Osteoblast (primary cell): ENCODE data around the gene MPC1L. TPM values are rescaled to one million over a fixed set of nuclear protein-coding genes. Genes with fewer than 3 reads are reported as not detected.

ENCODE experiments used
- DNase-seq: peaks from one replicate; pipeline ENCODE4 v3.0.0; 2011; ENCODE audit warnings: low spot score, mixed read lengths; ENCODE audit not compliant: insufficient read length; ENCODE audit errors: missing footprints
- H2AFZ ChIP-seq: 2 replicates; pipeline ENCODE4 v1.6.0; 2011; ENCODE audit warnings: mild to moderate bottlenecking, low read length
- H3K27ac ChIP-seq: 2 replicates; pipeline ENCODE4 v1.5.1; 2011; ENCODE audit warnings: mild to moderate bottlenecking, low read depth, low read length, moderate library complexity
- H3K27me3 ChIP-seq: 2 replicates; pipeline ENCODE4 v1.6.0; 2012; ENCODE audit warnings: mild to moderate bottlenecking, control low read depth, inconsistent platforms, low read length, moderate library complexity; ENCODE audit not compliant: insufficient read depth
- H3K36me3 ChIP-seq: 2 replicates; pipeline ENCODE4 v1.5.1; 2011; ENCODE audit warnings: mild to moderate bottlenecking, low read length, control low read depth, moderate library complexity; ENCODE audit not compliant: insufficient read depth
- H3K4me1 ChIP-seq: 2 replicates; pipeline ENCODE4 v1.5.1; 2011; ENCODE audit warnings: mild to moderate bottlenecking, low read length, control low read depth, moderate library complexity; ENCODE audit not compliant: insufficient read depth
- H3K4me2 ChIP-seq: 2 replicates; pipeline ENCODE4 v1.6.0; 2011; ENCODE audit warnings: mild to moderate bottlenecking, low read length; ENCODE audit not compliant: insufficient read depth
- H3K4me3 ChIP-seq: fragments of 200-600 bp; sonication (generic); 3 replicates; pipeline ENCODE4 v1.5.1; 2012; ENCODE audit warnings: mild to moderate bottlenecking, low read length, inconsistent platforms; ENCODE audit not compliant: insufficient read depth
- H3K79me2 ChIP-seq: 2 replicates; pipeline ENCODE4 v1.6.0; 2012; ENCODE audit warnings: mild to moderate bottlenecking, low read length, control low read depth, inconsistent platforms; ENCODE audit not compliant: insufficient read depth
- H3K9me3 ChIP-seq: 2 replicates; pipeline ENCODE4 v1.5.1; 2011; ENCODE audit warnings: low read depth, low read length, control low read depth
- H4K20me1 ChIP-seq: 2 replicates; pipeline ENCODE4 v1.6.0; 2012; ENCODE audit warnings: mild to moderate bottlenecking, low read length, control low read depth; ENCODE audit not compliant: insufficient read depth
- CTCF ChIP-seq: IDR thresholded peaks from 2 replicates; pipeline ENCODE4 v1.5.1; 2011; ENCODE audit warnings: mild to moderate bottlenecking, low read depth, low read length, moderate library complexity; ENCODE audit errors: extremely low read depth
- total RNA-seq: library from RNA; depleted of rRNA; stranded (reverse); fragments of >200 nt; gene quantifications from 2 replicates; pipeline ENCODE4 v1.2.3, GENCODE V29; 2012

MPC1L gene
- total RNA-seq, 1 donor: not detected

DNA sequence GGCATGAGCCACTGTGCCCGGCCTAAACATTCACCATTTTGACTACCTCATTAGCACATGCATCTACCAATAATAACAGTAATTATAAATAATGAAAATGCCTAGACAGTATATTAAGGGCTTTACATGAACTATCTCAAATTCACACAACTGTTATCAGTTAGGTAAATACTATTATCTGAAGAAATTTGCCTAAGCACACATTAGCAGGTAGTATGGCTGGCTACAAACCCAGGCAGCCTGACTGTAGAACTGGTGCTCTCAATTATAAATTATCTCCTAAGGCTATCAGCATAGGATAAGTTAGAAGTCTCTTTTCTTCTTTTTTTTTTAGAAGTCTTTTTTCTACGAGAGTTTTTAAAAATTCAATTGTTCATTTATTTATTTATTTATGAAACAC, 38.3 kb downstream of the MPC1L start:
- Histone ChIP-seq H3K36me3 (peaks cover 31% of the 10 kb centered on the region), H3K27me3 (peaks cover 4% of the 10 kb centered on the region), H3K4me2 (no peak overlapping the region), H3K4me3 (no peak overlapping the region), H3K9me3 (no peaks in the 10 kb centered on the region), H2AFZ (no peak overlapping the region), H3K79me2 (no peaks in the 10 kb centered on the region), H3K4me1 (no peaks in the 10 kb centered on the region), H4K20me1 (no peaks in the 10 kb centered on the region), H3K27ac (no peak overlapping the region)
- DNase-seq: no peak
- no peak for TF ChIP-seq CTCF

DNA sequence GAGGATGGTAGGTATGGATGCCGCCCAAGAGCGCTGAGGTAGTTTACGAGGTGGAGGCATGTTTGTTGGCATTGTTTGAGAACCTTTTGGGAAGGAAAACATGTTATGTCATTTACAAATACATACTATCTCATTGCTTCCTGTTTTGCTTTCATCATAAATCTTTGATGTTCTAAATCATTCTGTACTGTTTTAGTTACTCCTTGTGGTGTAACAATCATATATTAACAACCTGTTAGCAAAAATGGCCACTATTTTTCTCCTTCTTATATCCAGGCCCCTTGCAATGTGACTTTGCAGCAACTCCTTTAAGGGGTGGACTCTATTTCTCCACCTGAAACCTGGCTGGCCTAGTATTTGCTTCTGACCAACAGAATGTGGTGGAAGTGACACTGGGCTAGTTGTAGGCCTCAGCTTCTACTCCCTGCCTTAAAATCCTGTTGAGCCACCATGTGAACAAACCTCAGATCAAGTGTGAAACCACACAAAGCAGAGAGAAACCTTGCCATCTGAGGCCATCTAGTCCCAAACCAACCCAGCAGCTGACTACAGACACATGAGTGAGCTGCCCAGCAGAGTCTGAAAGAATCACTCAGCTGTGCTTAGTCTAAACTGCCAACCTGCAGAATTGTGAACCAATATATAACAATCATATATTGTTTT, 40.0 kb downstream of the MPC1L start:
- Histone ChIP-seq H3K27me3 (peaks cover 4% of the 10 kb centered on the region), H3K79me2 (no peaks in the 10 kb centered on the region), H3K4me2 (no peak overlapping the region), H3K27ac (no peak overlapping the region), H2AFZ (no peak overlapping the region), H3K4me1 (no peaks in the 10 kb centered on the region), H3K9me3 (no peaks in the 10 kb centered on the region), H4K20me1 (no peaks in the 10 kb centered on the region), H3K4me3 (no peak overlapping the region), H3K36me3 (peaks cover 35% of the 10 kb centered on the region)
- DNase-seq: no peak
- no peak for TF ChIP-seq CTCF

- peak; percentile 49 for TF ChIP-seq CTCF
- H3K9me3 ChIP-seq: no peaks in the 10 kb centered on the region
- no peak for DNase-seq
These were observed 40.8 kb downstream of the MPC1L start for GRCh38 chrX:40663880-40664630.

GRCh38 chrX:40671126-40671525, 47.9 kb downstream of the MPC1L start:
- H3K4me1 ChIP-seq: no peaks in the 10 kb centered on the region
- H2AFZ ChIP-seq: no peak overlapping the region
- H3K9me3 ChIP-seq: no peaks in the 10 kb centered on the region
- no peak for DNase-seq
- H3K4me3 ChIP-seq: no peak overlapping the region
- no peaks in the 10 kb centered on the region for H3K79me2 ChIP-seq
- TF ChIP-seq CTCF: no peak
- no peaks in the 10 kb centered on the region for H3K27me3 ChIP-seq
- H3K4me2 ChIP-seq: no peak overlapping the region
- H4K20me1 ChIP-seq: no peaks in the 10 kb centered on the region
- no peak overlapping the region for H3K27ac ChIP-seq
- H3K36me3 ChIP-seq: peaks cover 39% of the 10 kb centered on the region

More at GRCh38 chrX:40663880-40664630, 40.8 kb downstream of the MPC1L start:
- Histone ChIP-seq H3K27ac (no peak overlapping the region), H3K4me2 (no peak overlapping the region), H3K4me3 (no peak overlapping the region), H3K4me1 (no peaks in the 10 kb centered on the region), H2AFZ (no peak overlapping the region), H3K27me3 (peaks cover 4% of the 10 kb centered on the region), H4K20me1 (no peaks in the 10 kb centered on the region), H3K79me2 (no peaks in the 10 kb centered on the region), H3K36me3 (peaks cover 35% of the 10 kb centered on the region)

Other genes with a start within 250 kb of the MPC1L start
- gene ATP6AP2, start 42.5 kb upstream of the MPC1L start, total RNA-seq: 132 and 161 TPM in 2 replicates
- 10.1 and 14.7 TPM in 2 replicates for gene CXorf38, start 24.1 kb downstream of the MPC1L start, total RNA-seq
- 34.7 and 37.1 TPM in 2 replicates for gene MED14, start 112.1 kb downstream of the MPC1L start, total RNA-seq